ENCODE data around the gene MAB21L4. TPM values are rescaled to one million over a fixed set of nuclear protein-coding genes. Genes with fewer than 3 reads are reported as not detected.

MAB21L4 gene
- total and polyA plus RNA-seq, 2 donors (not counting 3 experiments of a cell fraction or from before 2014, with no cell fraction given), result not detected

DNA sequence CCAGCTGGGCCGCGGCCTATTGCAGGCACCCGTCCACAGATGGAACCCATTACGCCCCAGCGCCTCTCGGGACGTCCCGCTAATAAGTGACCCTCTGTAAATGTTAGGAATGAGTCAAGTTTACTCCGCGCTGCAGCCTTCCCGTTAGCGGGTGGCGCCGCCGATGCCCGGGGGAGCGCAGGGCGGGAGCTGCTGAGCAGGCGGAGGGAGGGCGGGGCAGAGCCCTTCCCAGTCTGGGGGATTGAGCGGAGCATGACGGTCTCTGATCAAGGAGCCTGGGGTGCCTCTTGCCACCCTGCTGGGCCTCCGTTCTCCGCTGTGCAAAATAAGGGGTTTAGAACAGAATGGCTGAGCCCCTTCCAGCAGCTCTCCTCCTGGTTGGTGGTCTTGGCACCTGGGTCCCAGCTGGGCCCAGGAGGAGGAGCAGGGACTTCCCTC, 20.6 kb upstream of the MAB21L4 start:
- no peaks in the 10 kb centered on the region for H3K27me3 ChIP-seq (ENCODE audit: control insufficient read depth in 2 of 2, insufficient read depth in 2 of 2, low read length in 2 of 2)
- no peaks in the 10 kb centered on the region for H3K9me3 ChIP-seq (replicated peaks; ENCODE audit: control insufficient read depth, insufficient read depth, low read length)
- DNase-seq (ENCODE audit: low read depth, low spot score), result peak; percentile 16
- no peak overlapping the region for H3K9ac ChIP-seq (replicated peaks; ENCODE audit: extremely low read depth, insufficient read depth, low read length)
- no peak overlapping the region for H3K4me3 ChIP-seq (replicated peaks in 1 of 3; ENCODE audit: insufficient read depth in 1 of 3, low read depth in 1 of 3, low read length in 3 of 3)
- CTCF ChIA-PET, result interaction anchor here (1.2 to 1.9 kb wide), 3 partner anchors 18 to 67 kb away, joined by 4 to 7 read pairs (median 4); no protein-coding TSS in a partner anchor
- no peaks in the 10 kb centered on the region for H3K79me2 ChIP-seq (ENCODE audit: control insufficient read depth, insufficient read depth, low read length)
- no peaks in the 10 kb centered on the region for H3K36me3 ChIP-seq (ENCODE audit: control insufficient read depth in 2 of 2, extremely low read depth in 1 of 2, insufficient read depth in 2 of 2, low read length in 2 of 2)
- no peaks in the 10 kb centered on the region for H3K9me1 ChIP-seq (replicated peaks; ENCODE audit: control insufficient read depth, extremely low read depth, insufficient read depth, low read length)
- peak; percentile 46 for FAIRE-seq
- no peak overlapping the region for H2AFZ ChIP-seq (ENCODE audit: low read depth, low read length)
- intact Hi-C loops (cut with micrococcal nuclease) (loop anchor here (10.0 kb wide), 1 partner anchor 158 kb away; no protein-coding TSS in a partner anchor), dilution Hi-C loops (cut with MboI; ENCODE audit: extremely low pct_ligation_motif_present, low sequenced_read_pairs) (no loop called here)
- no peaks in the 10 kb centered on the region for H4K20me1 ChIP-seq (replicated peaks; ENCODE audit: control insufficient read depth, extremely low read depth, insufficient read depth, low read length)
- no TSS peak for BruUV-seq (replicated peaks)
- no peak overlapping the region for H3K27ac ChIP-seq (ENCODE audit: insufficient read depth, low read depth, low read length)
- no peak overlapping the region for H3K4me2 ChIP-seq (ENCODE audit: insufficient read depth, low read length)
- POLR2A ChIA-PET, result no interaction called here
- peaks cover 15% of the 10 kb centered on the region for H3K4me1 ChIP-seq (ENCODE audit: control insufficient read depth, extremely low read depth, insufficient read depth, low read length)
- TF ChIP-seq FOS (IDR thresholded peaks at IDR 0.05; ENCODE audit: borderline replicate concordance, insufficient read depth, low read length) (no peak), POLR2AphosphoS5 (IDR thresholded peaks at IDR 0.05; ENCODE audit: insufficient read depth, low read depth, low read length) (no peak), POLR2A (IDR thresholded peaks at IDR 0.05; ENCODE audit: low read depth, low read length) (no peak), JUN (IDR thresholded peaks at IDR 0.05; ENCODE audit: borderline replicate concordance, insufficient read depth, insufficient read length, low read depth) (no peak), EZH2 (IDR thresholded peaks at IDR 0.05; ENCODE audit: borderline replicate concordance, low read depth, low read length, severe bottlenecking) (no peak), MYC (IDR thresholded peaks at IDR 0.05; ENCODE audit: low read depth, low read length) (no peak), GATA2 (IDR thresholded peaks at IDR 0.05; ENCODE audit: insufficient read depth, insufficient read length, low read depth, low read length) (no peak)
- TF ChIP-seq, protein P1, sequence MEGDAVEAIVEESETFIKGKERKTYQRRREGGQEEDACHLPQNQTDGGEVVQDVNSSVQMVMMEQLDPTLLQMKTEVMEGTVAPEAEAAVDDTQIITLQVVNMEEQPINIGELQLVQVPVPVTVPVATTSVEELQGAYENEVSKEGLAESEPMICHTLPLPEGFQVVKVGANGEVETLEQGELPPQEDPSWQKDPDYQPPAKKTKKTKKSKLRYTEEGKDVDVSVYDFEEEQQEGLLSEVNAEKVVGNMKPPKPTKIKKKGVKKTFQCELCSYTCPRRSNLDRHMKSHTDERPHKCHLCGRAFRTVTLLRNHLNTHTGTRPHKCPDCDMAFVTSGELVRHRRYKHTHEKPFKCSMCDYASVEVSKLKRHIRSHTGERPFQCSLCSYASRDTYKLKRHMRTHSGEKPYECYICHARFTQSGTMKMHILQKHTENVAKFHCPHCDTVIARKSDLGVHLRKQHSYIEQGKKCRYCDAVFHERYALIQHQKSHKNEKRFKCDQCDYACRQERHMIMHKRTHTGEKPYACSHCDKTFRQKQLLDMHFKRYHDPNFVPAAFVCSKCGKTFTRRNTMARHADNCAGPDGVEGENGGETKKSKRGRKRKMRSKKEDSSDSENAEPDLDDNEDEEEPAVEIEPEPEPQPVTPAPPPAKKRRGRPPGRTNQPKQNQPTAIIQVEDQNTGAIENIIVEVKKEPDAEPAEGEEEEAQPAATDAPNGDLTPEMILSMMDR (IDR thresholded peaks at IDR 0.05; ENCODE audit: extremely low read depth in 1 of 2, insufficient read depth in 1 of 2, low read depth in 1 of 2, low read length in 2 of 2), result no peak
- TF ChIP-seq, protein P2, sequence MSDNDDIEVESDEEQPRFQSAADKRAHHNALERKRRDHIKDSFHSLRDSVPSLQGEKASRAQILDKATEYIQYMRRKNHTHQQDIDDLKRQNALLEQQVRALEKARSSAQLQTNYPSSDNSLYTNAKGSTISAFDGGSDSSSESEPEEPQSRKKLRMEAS (IDR thresholded peaks at IDR 0.05; ENCODE audit: insufficient read depth, insufficient read length), result no peak

Data from endothelial cell of umbilical vein (primary cell).